CD4-positive, alpha-beta T cell (primary cell): ENCODE data around the gene LGI2. TPM values are rescaled to one million over a fixed set of nuclear protein-coding genes. Genes with fewer than 3 reads are reported as not detected.

Source experiments
- ATAC-seq: fragments of 200-7000 bp; cut with Tn5 transposase; one replicate; pipeline ENCODE4 v1.10.0; 2022; ENCODE audit warnings: mild to moderate bottlenecking; ENCODE audit not compliant: poor library complexity
- CTCF ChIA-PET: fragments of 350-600 bp; sonication (Branson Sonifier 250); formaldehyde crosslinking; loops from one replicate; lab custom pipeline; 2021; ENCODE audit warnings: antibody characterized with exemption, inconsistent platforms; lab: Charles Lee
- POLR2A ChIA-PET: fragments of 350-600 bp; sonication (Branson Sonifier 250); formaldehyde crosslinking; loops from one replicate; lab custom pipeline; 2021; ENCODE audit warnings: antibody characterized with exemption, inconsistent platforms; lab: Charles Lee
- DNase-seq, 14 experiments: peaks; one replicate each; pipeline ENCODE4 v3.0.0-alpha.2; 2013 to 2020; ENCODE audit warnings: mixed read lengths in 2 of 14
- H3K27ac ChIP-seq, 2 donors: one replicate each; pipeline versions ENCODE4 v1.5.1 to v1.7.0; 2013; ENCODE audit warnings: low read length in 2 of 2, low read depth in 1 of 2, mild to moderate bottlenecking in 1 of 2
- H3K27me3 ChIP-seq, 2 experiments: 1 replicate in 1 of 2; 2 replicates in 1 of 2; pipeline versions ENCODE4 v1.6.1 to v1.7.0; 2013; ENCODE audit warnings: low read length in 2 of 2, control low read depth in 1 of 2, mild to moderate bottlenecking in 1 of 2, moderate library complexity in 1 of 2; ENCODE audit not compliant: insufficient read depth in 2 of 2, control insufficient read depth in 1 of 2
- H3K36me3 ChIP-seq: one replicate; pipeline ENCODE4 v1.6.1; 2013; ENCODE audit warnings: low read length, control low read depth; ENCODE audit not compliant: insufficient read depth
- H3K4me1 ChIP-seq: one replicate; pipeline ENCODE4 v1.6.1; 2013; ENCODE audit warnings: low read length, control low read depth; ENCODE audit not compliant: insufficient read depth
- H3K4me3 ChIP-seq: one replicate; pipeline ENCODE4 v1.5.1; 2013; ENCODE audit warnings: mild to moderate bottlenecking, low read length, moderate library complexity
- H3K9me3 ChIP-seq, 2 experiments: 1 replicate in 1 of 2; 2 replicates in 1 of 2; pipeline versions ENCODE4 v1.6.1 to v1.7.0; 2013; ENCODE audit warnings: low read length in 2 of 2, mild to moderate bottlenecking in 2 of 2, control low read depth in 1 of 2, moderate library complexity in 1 of 2; ENCODE audit not compliant: control insufficient read depth in 1 of 2, insufficient read depth in 1 of 2
- H3K27ac Mint-ChIP-seq: one replicate; pipeline ENCODE4 v1.8.0; 2020; ENCODE audit warnings: mixed read lengths
- H3K27me3 Mint-ChIP-seq: one replicate; pipeline ENCODE4 v1.8.0; 2021; ENCODE audit warnings: mixed read lengths
- H3K36me3 Mint-ChIP-seq: one replicate; pipeline ENCODE4 v1.8.0; 2021; ENCODE audit warnings: low read depth, mixed read lengths
- H3K4me1 Mint-ChIP-seq: one replicate; pipeline ENCODE4 v1.8.0; 2021; ENCODE audit warnings: low read depth, mixed read lengths
- H3K4me3 Mint-ChIP-seq: one replicate; pipeline ENCODE4 v1.8.0; 2020; ENCODE audit warnings: mild to moderate bottlenecking, mixed read lengths
- H3K9me3 Mint-ChIP-seq: one replicate; pipeline ENCODE4 v1.8.0; 2020; ENCODE audit warnings: mixed read lengths
- CTCF ChIP-seq: fragments of 200-600 bp; IDR thresholded peaks from one replicate; pipeline ENCODE4 v1.8.0; 2022; ENCODE audit warnings: antibody characterized with exemption, mild to moderate bottlenecking
- intact Hi-C, 2 experiments: fragments of 100-400 bp; cut with DNase I in 1 of 2; cut with micrococcal nuclease in 1 of 2; formaldehyde crosslinking; loops; one replicate each; pipeline versions ENCODE4 v1.15.1 to v1.9.0; 2023 to 2025; cut with DNase I, micrococcal nuclease
- total RNA-seq, 174 experiments: library from RNA in 2 of 174; stranded (reverse) in 2 of 174; gene quantifications; one replicate each; pipeline ENCODE4 v1.2.3 and lab custom pipeline; 2021 to 2026

The LGI2 gene
- total RNA-seq, 2 experiments from 2014 or later = not detected

GRCh38 chr4:25012655-25013054, 18.1 kb downstream of the LGI2 start:
- H3K27ac ChIP-seq = no peak overlapping the region
- no peak overlapping the region for H3K4me3 ChIP-seq
- Mint-ChIP-seq H3K4me3 (no peak overlapping the region), H3K27me3 (peaks cover 9% of the 10 kb centered on the region), H3K36me3 (no peaks in the 10 kb centered on the region), H3K4me1 (no peaks in the 10 kb centered on the region), H3K27ac (no peak overlapping the region), H3K9me3 (no peaks in the 10 kb centered on the region)
- intact Hi-C loops = no loop called here
- TF ChIP-seq CTCF = no peak
- H3K9me3 ChIP-seq = peaks cover 0 to 3% of the 10 kb centered on the region in 2 experiments
- peaks cover 0 to 4% of the 10 kb centered on the region in 2 experiments for H3K27me3 ChIP-seq
- DNase-seq (no peak), ATAC-seq (no peak)
- H3K4me1 ChIP-seq = no peaks in the 10 kb centered on the region
- CTCF ChIA-PET = no interaction called here
- POLR2A ChIA-PET = no interaction called here
- H3K36me3 ChIP-seq = no peaks in the 10 kb centered on the region

GRCh38 chr4:25011135-25011866, 19.4 kb downstream of the LGI2 start:
- ChIA-PET CTCF (no interaction called here), POLR2A (no interaction called here)
- Histone ChIP-seq H3K4me1 (no peaks in the 10 kb centered on the region), H3K9me3 (peaks cover 0 to 3% of the 10 kb centered on the region in 2 experiments), H3K4me3 (no peak overlapping the region), H3K27ac (no peak overlapping the region), H3K36me3 (no peaks in the 10 kb centered on the region), H3K27me3 (peaks cover 0 to 5% of the 10 kb centered on the region in 2 experiments)
- no peak for ATAC-seq
- intact Hi-C loops = no loop called here
- Mint-ChIP-seq H3K4me1 (no peaks in the 10 kb centered on the region), H3K27me3 (peaks cover 9% of the 10 kb centered on the region), H3K9me3 (no peaks in the 10 kb centered on the region), H3K4me3 (no peak overlapping the region), H3K36me3 (no peaks in the 10 kb centered on the region), H3K27ac (no peak overlapping the region)
- TF ChIP-seq CTCF = no peak
- DNase-seq = no peak

- intact Hi-C loops = no loop called here
- H3K9me3 ChIP-seq = peaks cover 0 to 3% of the 10 kb centered on the region in 2 experiments
- Mint-ChIP-seq H3K9me3 (no peaks in the 10 kb centered on the region), H3K4me3 (no peak overlapping the region), H3K27me3 (peaks cover 13% of the 10 kb centered on the region), H3K27ac (no peak overlapping the region), H3K4me1 (no peaks in the 10 kb centered on the region), H3K36me3 (no peaks in the 10 kb centered on the region)
- no peaks in the 10 kb centered on the region for H3K36me3 ChIP-seq
- H3K4me3 ChIP-seq = no peak overlapping the region
- ChIA-PET CTCF (no interaction called here), POLR2A (no interaction called here)
- no peak for DNase-seq
- no peak for TF ChIP-seq CTCF
- no peak overlapping the region for H3K27ac ChIP-seq
- peaks cover 0 to 9% of the 10 kb centered on the region in 2 experiments for H3K27me3 ChIP-seq
- H3K4me1 ChIP-seq = no peaks in the 10 kb centered on the region
- no peak for ATAC-seq
These were observed 23.1 kb downstream of the LGI2 start for GRCh38 chr4:25007598-25007997.
